HG02981 (cell line): ENCODE results near the gene INO80C.

Experiments
- ATAC-seq: cut with Tn5 transposase; IDR thresholded peaks from one replicate; pipeline ENCODE4 v1.9.1; 2021; ENCODE audit warnings: mild to moderate bottlenecking, moderate library complexity; ENCODE audit not compliant: unreplicated experiment

INO80C gene

DNA sequence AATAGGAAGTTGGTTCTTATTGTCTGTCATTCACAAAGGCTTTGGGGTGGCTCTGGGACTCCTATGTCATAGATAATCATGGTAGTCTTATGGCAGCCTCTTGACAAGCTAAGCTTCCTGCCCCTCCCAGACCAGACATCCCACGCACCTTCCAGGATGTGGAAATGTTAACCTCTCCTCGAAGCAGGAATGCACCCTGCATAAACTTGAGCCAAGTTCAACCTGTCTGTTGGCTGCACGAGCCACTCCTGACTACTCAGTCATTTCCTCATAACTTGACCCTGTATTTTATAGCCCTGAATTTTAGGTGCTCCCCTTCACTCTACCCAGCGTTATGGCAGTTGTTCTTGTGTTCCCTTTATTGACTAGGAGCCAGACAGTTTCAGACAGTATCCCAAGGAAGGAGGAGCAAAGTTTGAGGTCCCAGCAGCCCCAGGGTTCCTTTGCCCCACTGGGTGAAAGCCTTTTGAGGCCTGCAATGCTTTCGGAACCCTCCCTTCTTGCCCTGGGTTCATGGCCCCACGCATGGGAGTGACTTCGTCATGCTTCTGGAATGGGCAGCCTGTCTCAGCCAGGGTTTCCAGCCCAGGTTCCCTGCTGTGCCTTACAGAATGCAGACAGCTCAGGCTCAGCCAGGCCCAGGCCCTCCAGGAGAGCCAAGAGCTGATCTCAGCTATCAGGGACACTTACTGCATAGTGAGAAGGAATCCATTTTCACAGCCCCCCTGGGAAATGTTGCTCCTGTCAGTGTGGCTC lies 15.6 kb upstream of the INO80C start:
- no peak for ATAC-seq

GRCh38 chr18:35512761-35513160 lies 15.0 kb upstream of the INO80C start:
- no peak for ATAC-seq

- ATAC-seq, result no peak
Observed at GRCh38 chr18:35511833-35512232, 14.1 kb upstream of the INO80C start.

DNA sequence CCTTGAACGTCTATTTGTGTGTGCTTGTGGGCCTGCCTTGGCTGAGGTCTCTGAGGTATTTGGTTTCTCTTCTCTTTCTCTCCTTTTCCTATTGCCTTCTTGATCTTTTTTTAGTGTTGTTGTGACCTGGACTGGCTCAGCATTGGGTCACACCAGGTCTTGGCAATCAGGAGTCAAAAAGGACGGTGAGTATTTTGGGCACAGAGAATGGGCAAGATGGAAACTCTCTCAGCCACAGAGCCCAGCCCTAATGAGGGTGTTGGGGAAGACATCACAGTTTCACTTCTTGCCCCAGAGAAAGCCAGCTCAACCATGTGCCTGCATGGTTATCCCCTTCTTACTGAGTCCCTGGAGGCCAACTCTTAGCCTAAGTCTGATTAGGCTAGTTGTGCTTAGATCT lies 13.7 kb upstream of the INO80C start:
- peak; percentile 80 for ATAC-seq

DNA sequence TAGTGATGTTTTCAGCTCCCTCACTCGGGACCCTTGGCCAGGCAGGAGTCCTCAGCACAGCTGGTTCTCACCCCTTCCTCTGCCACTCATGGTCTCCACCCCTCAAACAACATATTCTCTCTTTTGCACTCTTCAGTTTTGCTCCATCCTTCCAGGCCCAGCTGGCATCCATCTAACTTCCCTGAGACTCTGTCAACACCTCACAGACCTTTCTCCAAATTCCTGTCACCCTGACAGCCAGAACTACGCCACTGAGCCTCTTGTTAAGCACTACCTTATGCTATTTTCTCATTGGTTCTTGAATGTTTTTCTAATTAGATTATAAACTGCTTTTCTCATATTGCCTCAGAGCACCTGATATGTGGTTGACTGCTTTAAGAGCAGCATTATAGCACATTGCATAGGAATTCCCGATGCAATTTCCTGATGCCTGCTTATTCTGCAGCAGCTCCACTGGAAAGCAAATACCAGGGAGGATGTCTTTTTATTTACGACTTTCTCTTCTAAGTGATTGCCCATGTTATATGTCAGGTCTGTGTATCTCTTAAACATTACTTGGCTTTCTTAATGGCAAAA lies 12.4 kb upstream of the INO80C start:
- no peak for ATAC-seq

- no peak for ATAC-seq
Observed at GRCh38 chr18:35508746-35509338, 11.1 kb upstream of the INO80C start.

- no peak for ATAC-seq
Observed at GRCh38 chr18:35508030-35508429, 10.3 kb upstream of the INO80C start.

- no peak for ATAC-seq
Observed at GRCh38 chr18:35507623-35508022, 9.9 kb upstream of the INO80C start.

DNA sequence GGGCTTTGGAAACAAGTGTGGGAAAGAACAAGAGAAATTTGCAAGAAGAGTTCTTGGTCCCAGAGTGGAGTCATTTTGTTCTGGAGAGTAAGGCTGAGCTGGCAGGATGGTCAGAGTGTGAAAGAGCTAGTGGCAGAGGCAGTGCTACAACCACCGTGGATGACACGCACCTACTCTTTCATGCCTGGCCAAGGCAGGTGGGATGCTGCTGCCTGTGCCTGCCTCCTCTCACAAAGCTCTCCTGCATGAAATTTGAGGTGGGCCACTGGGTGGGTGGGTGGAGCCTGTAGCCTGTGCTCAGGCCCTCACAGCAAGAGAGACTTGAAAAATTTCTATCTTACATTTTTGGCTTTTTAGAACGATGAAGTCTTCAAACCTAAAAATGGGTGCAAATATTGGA lies 9.4 kb upstream of the INO80C start:
- ATAC-seq, result no peak

DNA sequence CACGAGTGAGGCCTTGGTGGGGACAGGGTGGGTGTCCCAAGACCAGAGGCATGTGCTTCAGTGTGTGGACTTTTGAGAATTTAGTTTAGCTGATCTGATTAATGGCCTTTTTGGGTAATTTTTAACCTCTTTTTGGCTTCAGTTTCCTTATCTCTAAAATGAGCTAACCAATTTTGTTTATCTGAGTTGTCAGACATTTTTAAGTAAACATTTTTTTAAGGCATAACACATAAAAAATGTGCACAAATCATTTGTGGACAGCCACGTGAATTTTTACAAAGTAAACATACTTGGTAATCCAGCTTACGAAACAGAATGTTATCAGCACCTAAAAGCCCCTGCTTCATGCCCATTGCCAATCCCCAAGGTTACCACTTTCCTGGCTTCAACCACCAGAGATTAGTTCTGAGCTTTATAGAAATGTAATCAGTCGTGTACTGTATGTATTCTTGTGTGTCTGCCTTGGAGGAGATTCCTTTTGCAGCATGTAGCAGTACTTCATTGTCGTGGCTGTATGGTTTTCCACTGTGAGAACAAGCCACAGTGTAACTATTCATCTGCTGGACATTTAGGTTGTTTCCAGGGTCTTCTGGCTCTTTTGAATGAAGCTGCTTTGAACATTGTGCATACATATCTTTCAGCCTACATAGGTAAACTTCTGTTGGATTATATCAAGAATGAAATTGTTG lies 8.4 kb upstream of the INO80C start:
- no peak for ATAC-seq

GRCh38 chr18:35504996-35505395 lies 7.2 kb upstream of the INO80C start:
- no peak for ATAC-seq

DNA sequence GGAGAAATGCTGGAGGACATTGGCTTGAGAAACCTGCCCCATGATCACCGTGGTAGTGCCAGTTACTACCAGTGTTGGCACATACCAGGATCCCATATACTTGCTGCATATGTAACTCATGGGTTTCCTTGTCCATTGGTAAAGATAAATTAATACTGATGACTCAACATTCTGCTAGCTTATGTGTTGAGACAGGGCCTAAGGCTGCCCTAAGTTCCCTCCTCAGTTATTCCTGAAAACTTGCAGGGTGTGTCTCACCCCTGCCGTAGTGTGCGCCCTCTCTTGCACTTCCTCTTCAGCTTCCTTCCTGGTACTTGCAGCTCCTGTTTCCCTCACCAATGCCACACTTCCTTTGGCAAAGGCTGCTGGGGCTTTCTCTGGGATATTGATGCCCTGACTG lies 4.3 kb upstream of the INO80C start:
- ATAC-seq, result no peak

DNA sequence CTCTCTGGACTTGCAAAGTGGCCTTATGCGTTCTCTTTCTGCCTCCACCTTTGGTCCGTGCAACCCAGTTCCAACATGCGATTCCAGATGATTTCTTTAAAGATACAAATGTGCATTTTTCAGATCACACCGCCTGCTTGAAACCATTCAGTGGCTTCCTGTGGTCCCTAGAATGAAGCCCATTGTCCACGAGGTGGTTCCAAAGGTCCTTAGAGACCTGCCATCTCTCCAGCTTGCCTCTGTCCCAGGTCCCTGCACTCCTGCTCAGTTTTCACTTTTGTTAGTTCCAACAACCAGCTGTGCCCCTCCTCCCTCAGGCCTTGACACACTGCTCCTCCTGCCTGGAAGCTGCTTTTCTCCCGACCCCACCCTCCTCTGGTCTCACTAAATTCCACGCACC lies 3.6 kb upstream of the INO80C start:
- ATAC-seq, result no peak

DNA sequence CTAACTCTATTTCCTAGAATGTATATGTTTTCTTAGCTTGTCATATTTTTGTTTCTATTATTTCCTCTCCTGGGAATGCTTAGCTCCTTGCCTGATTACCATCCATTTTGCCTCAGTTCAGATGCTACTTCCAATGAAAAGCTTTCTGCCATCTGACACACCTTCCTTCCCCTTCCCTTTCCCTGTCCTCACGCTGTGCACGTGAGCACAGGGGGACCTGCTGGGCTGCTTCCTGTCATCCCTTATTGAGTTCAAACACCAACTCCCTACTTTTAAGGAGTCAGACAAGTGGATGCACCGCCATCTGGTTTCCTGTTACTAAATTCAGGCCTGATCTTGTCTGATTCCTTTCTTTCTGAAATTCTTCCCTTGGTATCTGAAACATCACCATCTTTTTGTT lies 2.4 kb upstream of the INO80C start:
- ATAC-seq, result no peak

DNA sequence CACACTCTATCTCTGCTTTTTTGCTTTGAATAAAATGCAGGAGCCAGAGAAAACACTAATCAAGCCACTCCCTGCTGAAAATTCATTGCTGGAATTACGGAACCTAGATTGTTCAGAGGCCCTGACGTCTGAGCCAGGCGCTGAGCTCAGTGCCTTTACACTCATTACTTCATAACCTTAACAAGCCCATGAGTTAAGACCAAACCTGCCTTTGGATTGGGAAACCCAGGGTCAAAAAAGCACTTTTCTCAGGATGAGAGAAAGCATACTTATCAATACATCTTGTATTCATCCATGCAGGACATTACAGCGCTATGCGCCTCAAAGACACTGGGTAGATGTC lies 762 bp downstream of the INO80C start:
- peak; percentile 5 for ATAC-seq

DNA sequence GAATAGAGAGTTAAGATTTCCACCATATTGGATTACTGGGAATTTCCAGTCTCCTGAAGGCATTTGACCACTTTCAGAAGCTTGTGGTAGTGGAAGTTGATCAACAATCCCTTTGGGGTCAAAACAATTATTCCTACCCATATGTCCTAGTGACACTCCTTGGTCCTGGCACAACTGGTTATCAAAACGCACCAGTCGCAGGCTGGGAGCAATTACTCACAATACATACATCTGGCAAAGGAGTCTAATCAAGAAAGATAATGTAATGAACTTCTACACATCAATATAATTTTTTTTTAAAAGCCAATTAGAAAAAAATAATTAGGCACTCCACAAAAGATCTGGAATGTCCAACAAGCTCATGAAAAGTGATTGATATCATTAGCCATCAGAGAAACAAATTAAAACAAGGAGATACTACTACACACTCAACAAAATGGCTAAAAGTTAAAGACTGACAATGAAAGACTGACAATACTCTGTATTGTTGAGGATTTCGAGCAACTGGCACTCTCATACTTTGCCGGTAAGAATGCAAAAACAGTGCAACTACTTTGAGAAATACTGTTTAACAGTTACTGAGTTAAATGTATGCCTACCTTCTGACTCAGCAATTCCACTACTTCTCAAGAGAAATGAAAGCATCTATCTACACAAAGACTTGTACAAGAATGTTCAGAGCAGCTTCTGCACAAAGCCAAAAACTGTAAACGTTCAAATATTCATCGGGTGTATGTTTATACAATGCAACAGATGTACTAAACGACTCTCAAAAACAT lies 2.0 kb downstream of the INO80C start:
- ATAC-seq, result no peak

DNA sequence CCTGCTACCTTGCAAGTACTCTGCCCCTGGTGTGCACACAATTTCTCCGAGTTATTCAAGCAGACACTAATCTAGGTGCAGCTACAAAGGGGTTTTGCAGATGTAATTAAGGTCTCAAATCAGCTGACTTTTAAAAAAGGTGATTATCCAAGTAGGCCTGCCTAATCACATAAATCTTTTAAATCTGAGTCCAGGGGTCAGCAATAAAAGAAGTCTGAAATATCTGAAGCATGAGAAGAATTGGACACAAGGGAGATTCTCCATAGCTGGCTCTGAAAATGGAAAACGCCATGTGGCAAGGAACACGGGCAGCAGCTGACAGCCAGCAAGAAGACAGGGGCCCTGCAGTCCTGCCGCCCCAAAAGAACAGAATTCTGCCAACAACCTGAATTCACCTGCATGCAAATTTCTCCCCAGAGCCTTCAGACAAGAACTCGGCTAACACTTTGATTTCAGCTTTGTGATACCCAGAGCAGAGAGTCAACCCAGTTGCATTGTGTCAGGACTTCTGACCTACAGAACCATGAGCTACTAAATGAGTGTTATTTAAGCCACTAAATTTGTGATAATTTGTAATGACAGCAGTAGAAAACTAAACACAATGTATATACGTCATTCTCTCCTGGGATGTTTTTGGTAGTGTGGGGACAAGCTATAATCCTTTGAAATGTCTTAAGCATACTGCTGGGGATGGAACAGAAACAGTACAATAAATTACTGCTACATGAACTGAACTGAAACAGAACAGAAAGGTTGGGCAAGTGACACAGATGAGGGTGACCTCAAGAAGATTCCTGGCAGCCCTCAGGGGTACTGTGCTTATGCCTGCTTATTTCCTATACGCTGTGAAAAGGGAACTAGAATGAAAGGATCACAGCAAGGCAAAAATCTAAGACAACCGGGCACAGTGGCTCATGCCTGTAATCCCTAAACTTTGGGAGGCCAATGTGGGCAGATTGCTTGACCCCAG lies 3.2 kb downstream of the INO80C start:
- no peak for ATAC-seq

- ATAC-seq, result no peak
Observed at GRCh38 chr18:35491700-35492077, 6.1 kb downstream of the INO80C start.

DNA sequence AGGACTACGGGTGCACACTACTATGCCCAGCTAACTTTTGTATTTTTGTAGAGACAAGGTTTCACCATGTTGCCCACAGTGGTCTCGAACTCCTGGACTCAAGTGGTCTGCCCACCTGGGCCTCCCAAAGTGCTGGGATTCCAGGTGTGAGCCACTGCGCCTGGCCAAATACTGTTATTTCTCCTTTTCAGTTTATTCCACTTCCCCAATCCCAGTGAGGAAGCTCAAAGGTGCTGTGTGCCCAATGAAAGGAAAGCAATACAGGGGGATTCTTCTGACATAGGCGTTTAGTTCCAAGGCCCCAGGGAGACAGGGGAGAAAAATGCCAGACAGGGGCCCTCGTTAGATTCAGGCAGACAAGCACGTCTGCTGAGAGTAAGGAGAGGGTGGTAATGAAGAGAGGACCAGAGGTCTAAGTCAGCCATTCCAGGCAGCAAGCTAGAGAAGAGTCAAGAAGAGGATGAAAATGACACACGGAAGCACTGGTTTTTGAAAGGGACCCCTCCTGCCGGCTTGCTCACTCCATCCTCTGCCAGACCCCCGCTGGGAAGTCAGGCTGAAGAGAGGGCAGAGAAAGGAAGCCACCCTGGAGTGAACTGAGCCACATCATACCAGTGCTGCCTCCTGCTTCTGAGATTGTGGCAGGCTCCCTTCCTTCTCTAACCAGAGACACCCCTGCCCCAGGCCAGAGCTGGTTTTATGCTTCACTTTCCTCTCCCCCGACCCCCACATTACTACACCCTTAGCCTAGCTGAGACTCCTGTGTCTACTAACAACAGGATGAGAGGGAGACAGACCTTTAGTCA lies 6.7 kb downstream of the INO80C start:
- no peak for ATAC-seq
